ENCODE measurements around the gene KCNC4.

GRCh38 chr1:110208916-110209645 lies 1.0 kb upstream of the KCNC4 start:
- TF ChIP-seq EZH2 (IDR thresholded peaks at IDR 0.05; ENCODE audit: insufficient read depth, poor library complexity, severe bottlenecking) = no peak
- TF ChIP-seq EZH2phosphoT487 (IDR thresholded peaks at IDR 0.05; ENCODE audit: insufficient read depth, low read depth) = no peak
